ENCODE results near the gene CTNNBL1. TPM values are rescaled to one million over a fixed set of nuclear protein-coding genes. Genes with fewer than 3 reads are reported as not detected.

The CTNNBL1 gene
- total RNA-seq, 2 donors from 2014 or later = 8.6 to 17.4 TPM

DNA sequence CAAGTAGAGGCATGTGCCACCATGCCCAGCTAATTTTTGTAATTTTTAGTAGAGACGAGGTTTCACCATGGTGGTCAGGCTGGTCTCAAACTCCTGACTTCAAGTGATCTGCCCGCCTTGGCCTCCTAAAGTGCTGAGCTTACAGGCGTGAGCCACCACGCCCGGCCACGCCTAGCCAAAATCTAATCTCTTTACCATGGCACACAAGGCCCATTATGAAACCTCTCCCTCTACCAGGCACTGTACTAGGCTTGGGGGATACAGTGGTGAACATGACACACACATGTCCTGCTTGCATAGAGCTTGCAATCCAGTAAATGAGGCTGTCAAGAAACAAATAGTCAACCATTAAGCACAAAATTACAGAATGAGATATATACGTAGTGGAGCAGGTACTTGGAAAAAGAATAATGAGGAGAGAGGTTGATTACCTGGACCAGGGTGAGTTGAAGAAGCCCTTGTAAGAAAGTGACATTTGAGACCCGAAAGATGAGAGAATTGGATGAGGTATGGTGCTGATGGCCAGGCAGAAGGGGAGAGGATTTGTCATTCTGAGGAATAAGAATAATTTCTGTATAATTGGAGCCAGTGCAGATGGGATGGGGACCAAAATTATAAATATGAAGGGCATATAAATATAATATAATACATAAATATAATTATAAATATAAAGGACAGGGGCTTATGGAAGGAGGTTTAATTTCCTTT, 1.2 kb upstream of the CTNNBL1 start:
- H3K9me3 ChIP-seq = no peaks in the 10 kb centered on the region
- no peaks in the 10 kb centered on the region for H3K27me3 ChIP-seq
- intact Hi-C loops (cut with DNase I) = no loop called here
- 86 to 89% methylated on average over 7 to 8 of the region's 8 CpGs for WGBS, 2 donors
- no peak overlapping the region for H3K27ac ChIP-seq
- DNase-seq (no peak), ATAC-seq (no peak)
- H3K4me1 ChIP-seq = peaks cover 15% of the 10 kb centered on the region
- no peak overlapping the region for H3K4me3 ChIP-seq
- TF ChIP-seq, protein P1, sequence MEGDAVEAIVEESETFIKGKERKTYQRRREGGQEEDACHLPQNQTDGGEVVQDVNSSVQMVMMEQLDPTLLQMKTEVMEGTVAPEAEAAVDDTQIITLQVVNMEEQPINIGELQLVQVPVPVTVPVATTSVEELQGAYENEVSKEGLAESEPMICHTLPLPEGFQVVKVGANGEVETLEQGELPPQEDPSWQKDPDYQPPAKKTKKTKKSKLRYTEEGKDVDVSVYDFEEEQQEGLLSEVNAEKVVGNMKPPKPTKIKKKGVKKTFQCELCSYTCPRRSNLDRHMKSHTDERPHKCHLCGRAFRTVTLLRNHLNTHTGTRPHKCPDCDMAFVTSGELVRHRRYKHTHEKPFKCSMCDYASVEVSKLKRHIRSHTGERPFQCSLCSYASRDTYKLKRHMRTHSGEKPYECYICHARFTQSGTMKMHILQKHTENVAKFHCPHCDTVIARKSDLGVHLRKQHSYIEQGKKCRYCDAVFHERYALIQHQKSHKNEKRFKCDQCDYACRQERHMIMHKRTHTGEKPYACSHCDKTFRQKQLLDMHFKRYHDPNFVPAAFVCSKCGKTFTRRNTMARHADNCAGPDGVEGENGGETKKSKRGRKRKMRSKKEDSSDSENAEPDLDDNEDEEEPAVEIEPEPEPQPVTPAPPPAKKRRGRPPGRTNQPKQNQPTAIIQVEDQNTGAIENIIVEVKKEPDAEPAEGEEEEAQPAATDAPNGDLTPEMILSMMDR (IDR thresholded peaks at IDR 0.05) = no peak
- TF ChIP-seq POLR2A (IDR thresholded peaks at IDR 0.05) = no peak
- no peaks in the 10 kb centered on the region for H3K36me3 ChIP-seq (replicated peaks in 1 of 2; ENCODE audit: insufficient read depth in 1 of 2, low read depth in 2 of 2)

DNA sequence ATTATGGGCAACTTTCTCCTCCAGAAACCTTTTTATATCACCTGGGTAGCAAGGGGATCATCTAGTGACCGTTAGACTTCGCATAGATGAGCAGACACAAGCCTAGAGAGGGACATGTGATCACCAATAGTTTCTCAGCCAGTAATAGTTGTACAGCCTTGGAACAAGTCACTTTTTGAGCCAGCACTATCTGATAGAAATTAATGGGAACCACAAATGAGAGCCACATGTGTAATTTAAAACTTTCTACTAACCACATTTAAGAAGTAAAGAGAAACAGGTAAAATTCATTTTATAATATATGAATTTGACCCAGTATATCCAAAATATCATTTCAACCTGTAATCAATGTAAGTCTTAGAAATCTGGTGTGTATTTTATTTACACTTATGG, 592 bp upstream of the CTNNBL1 start:
- Histone ChIP-seq H3K36me3 (replicated peaks in 1 of 2; ENCODE audit: insufficient read depth in 1 of 2, low read depth in 2 of 2) (no peaks in the 10 kb centered on the region), H3K4me1 (peaks cover 15% of the 10 kb centered on the region), H3K27ac (no peak overlapping the region), H3K4me3 (peak overlapping the region in 1 of 2 donors; percentile 92), H3K27me3 (no peaks in the 10 kb centered on the region), H3K9me3 (no peaks in the 10 kb centered on the region)
- 69 to 75% methylated on average over 2 of the region's 2 CpGs for WGBS, 2 donors
- DNase-seq (no peak), ATAC-seq (no peak)
- intact Hi-C loops (cut with DNase I) = no loop called here
- no peak for TF ChIP-seq POLR2A (IDR thresholded peaks at IDR 0.05)
- TF ChIP-seq, protein P1 (IDR thresholded peaks at IDR 0.05) = no peak

DNA sequence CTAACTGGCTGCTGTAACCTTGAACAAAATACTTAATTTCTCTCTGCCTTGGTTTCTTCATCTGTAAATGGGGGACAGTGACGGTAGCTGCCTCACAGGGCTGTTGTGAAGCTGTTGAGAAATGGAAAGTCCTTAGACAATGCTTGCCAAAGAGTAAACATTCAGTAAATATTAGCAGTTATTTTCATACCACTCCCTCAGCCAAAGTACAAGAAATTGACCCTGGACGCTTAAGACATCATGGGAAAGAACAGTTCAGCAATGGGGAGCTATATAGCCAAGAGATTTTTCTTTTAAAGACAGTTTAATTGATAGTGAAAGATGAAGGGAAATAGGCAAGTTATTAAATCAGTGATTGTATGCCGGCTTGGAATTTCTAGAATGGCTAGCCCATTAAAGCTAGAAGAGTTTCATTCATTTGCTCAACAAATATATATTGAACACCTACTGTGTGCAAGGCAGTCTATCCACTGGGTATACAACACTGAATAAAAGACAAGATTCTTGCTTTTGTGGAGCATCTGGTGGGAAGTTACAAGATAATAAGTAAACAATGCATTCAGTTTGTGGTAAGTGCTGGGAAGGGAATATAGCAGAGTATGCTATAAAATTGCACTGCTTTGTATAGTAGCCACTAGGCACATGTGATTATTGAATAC, 2.0 kb downstream of the CTNNBL1 start:
- Histone ChIP-seq H3K4me1 (peaks cover 15% of the 10 kb centered on the region), H3K27me3 (no peaks in the 10 kb centered on the region), H3K27ac (no peak overlapping the region), H3K36me3 (replicated peaks in 1 of 2; ENCODE audit: insufficient read depth in 1 of 2, low read depth in 2 of 2) (no peaks in the 10 kb centered on the region), H3K9me3 (no peaks in the 10 kb centered on the region), H3K4me3 (no peak overlapping the region)
- DNase-seq = no peak
- 44 to 47% methylated on average over 3 of the region's 3 CpGs for WGBS, 2 donors
- TF ChIP-seq POLR2A (IDR thresholded peaks at IDR 0.05) = no peak
- TF ChIP-seq, protein P1 (IDR thresholded peaks at IDR 0.05) = no peak
- ATAC-seq = no peak
- intact Hi-C loops (cut with DNase I) = no loop called here

DNA sequence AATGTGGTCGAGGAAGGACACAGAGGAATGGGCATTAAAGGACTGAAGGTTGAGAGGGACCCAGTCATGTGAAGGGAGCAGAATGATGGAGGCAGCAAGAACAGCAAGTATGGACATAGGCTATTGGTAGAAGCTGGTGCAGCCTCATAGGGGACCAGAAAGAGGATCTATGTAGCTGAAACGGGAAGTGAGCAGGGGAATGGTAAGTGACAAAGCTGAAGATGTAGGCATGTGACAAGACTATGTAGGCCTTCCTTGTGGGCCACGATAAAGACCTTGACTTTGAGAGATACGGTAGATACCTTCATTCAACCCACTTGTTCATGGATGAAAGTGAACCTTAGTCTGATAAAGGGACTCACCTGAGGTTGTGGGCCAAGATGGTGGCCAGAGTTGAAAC, 3.5 kb downstream of the CTNNBL1 start:
- DNase-seq (peak in 1 of 4 donors; percentile 24), ATAC-seq (no peak)
- intact Hi-C loops (cut with DNase I) = no loop called here
- WGBS, 2 donors = 89% methylated on average over 4 of the region's 4 CpGs
- H3K36me3 ChIP-seq (replicated peaks in 1 of 2; ENCODE audit: insufficient read depth in 1 of 2, low read depth in 2 of 2) = no peaks in the 10 kb centered on the region
- no peak overlapping the region for H3K4me3 ChIP-seq
- peaks cover 15% of the 10 kb centered on the region for H3K4me1 ChIP-seq
- no peaks in the 10 kb centered on the region for H3K9me3 ChIP-seq
- TF ChIP-seq, protein P1 (IDR thresholded peaks at IDR 0.05) = no peak
- no peak for TF ChIP-seq POLR2A (IDR thresholded peaks at IDR 0.05)
- no peak overlapping the region for H3K27ac ChIP-seq
- no peaks in the 10 kb centered on the region for H3K27me3 ChIP-seq
